PC-3 (cell line): Measurements from ENCODE around the gene SLC24A3.

Experiments used
- EZH2 ChIP-seq: fragments of 300-600 bp; sonication (generic); IDR thresholded peaks from one replicate; pipeline ENCODE4 v1.6.1; 2017; ENCODE audit warnings: antibody characterized with exemption, mild to moderate bottlenecking, low read length; ENCODE audit not compliant: unreplicated experiment
- EZH2phosphoT487 ChIP-seq: fragments of 300-600 bp; sonication (generic); IDR thresholded peaks from 2 replicates; pipeline ENCODE4 v1.6.1; 2018; ENCODE audit warnings: mild to moderate bottlenecking, antibody characterized with exemption, low read length, borderline replicate concordance
- TF ChIP-seq, protein P1 (sequence below): fragments of 300-600 bp; sonication (generic); conservative IDR thresholded peaks from 2 replicates; pipeline ENCODE4 v1.5.1; 2017; ENCODE audit warnings: antibody characterized with exemption, low read depth, mild to moderate bottlenecking, low read length

DNA sequence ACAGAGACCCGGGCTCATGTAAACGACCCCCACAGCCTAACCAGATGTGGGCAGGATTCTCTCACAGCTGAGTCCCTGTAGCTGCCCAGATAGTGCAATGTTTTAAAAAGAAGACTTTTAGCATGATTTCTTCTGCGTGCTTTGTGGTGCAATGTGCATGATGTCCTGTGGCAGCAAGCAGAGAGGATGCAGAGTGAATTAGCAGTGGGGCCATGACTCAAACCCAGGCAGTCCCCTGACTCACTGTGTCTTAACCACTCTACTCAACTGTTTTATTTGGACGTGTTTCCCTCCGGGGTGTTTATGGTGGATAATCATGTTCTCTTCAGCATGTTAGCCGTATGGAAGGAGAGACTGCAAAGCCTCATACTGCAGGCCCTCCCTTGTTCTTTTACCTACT, 247.9 kb downstream of the SLC24A3 start:
- TF ChIP-seq, protein P1, sequence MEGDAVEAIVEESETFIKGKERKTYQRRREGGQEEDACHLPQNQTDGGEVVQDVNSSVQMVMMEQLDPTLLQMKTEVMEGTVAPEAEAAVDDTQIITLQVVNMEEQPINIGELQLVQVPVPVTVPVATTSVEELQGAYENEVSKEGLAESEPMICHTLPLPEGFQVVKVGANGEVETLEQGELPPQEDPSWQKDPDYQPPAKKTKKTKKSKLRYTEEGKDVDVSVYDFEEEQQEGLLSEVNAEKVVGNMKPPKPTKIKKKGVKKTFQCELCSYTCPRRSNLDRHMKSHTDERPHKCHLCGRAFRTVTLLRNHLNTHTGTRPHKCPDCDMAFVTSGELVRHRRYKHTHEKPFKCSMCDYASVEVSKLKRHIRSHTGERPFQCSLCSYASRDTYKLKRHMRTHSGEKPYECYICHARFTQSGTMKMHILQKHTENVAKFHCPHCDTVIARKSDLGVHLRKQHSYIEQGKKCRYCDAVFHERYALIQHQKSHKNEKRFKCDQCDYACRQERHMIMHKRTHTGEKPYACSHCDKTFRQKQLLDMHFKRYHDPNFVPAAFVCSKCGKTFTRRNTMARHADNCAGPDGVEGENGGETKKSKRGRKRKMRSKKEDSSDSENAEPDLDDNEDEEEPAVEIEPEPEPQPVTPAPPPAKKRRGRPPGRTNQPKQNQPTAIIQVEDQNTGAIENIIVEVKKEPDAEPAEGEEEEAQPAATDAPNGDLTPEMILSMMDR: no peak
- no peak for TF ChIP-seq EZH2phosphoT487
- no peak for TF ChIP-seq EZH2
